Fibroblast of villous mesenchyme (primary cell): ENCODE results near the gene DHX38. TPM values are rescaled to one million over a fixed set of nuclear protein-coding genes. Genes with fewer than 3 reads are reported as not detected.
A peak's percentile ranks its signal among the peaks of the same experiment; 100 is the strongest.

Source experiments
- DNase-seq: peaks from one replicate; pipeline ENCODE4 v3.0.0-alpha.2; 2010; ENCODE audit warnings: low read depth
- H3K4me3 ChIP-seq: 2 replicates; pipeline ENCODE4 v1.5.1; 2011; ENCODE audit warnings: low read depth, mild to moderate bottlenecking, low read length
- CTCF ChIP-seq: IDR thresholded peaks from 2 replicates; pipeline ENCODE4 v1.5.1; 2012; ENCODE audit warnings: low read depth, mild to moderate bottlenecking, low read length; ENCODE audit not compliant: insufficient read depth
- total RNA-seq: library from RNA; depleted of rRNA; stranded (reverse); fragments of >200 nt; gene quantifications from 2 replicates; pipeline ENCODE4 v1.2.3, GENCODE V29; 2012

Gene DHX38
- total RNA-seq, 1 donor: 59.6 TPM

GRCh38 chr16:72123426-72123825, 29.8 kb downstream of the DHX38 start:
- H3K4me3 ChIP-seq: no peak overlapping the region
- TF ChIP-seq CTCF: no peak
- no peak for DNase-seq

GRCh38 chr16:72124148-72124547, 30.5 kb downstream of the DHX38 start:
- TF ChIP-seq CTCF: no peak
- no peak overlapping the region for H3K4me3 ChIP-seq
- no peak for DNase-seq

- H3K4me3 ChIP-seq: no peak overlapping the region
- TF ChIP-seq CTCF: peak; percentile 76
- DNase-seq: peak; percentile 77
Observed at GRCh38 chr16:72124761-72125634, 31.4 kb downstream of the DHX38 start.

GRCh38 chr16:72125635-72126428, 32.2 kb downstream of the DHX38 start:
- H3K4me3 ChIP-seq: no peak overlapping the region
- no peak for DNase-seq
- TF ChIP-seq CTCF: no peak

GRCh38 chr16:72126429-72126765, 32.8 kb downstream of the DHX38 start:
- H3K4me3 ChIP-seq: no peak overlapping the region
- no peak for DNase-seq
- no peak for TF ChIP-seq CTCF

GRCh38 chr16:72128701-72129100, 35.1 kb downstream of the DHX38 start:
- H3K4me3 ChIP-seq: no peak overlapping the region
- no peak for DNase-seq
- no peak for TF ChIP-seq CTCF
